GM19240 (cell line): ENCODE data around the gene EHHADH.

Experiments used
- DNase-seq: peaks from one replicate; pipeline ENCODE4 v3.0.0; 2011; ENCODE audit warnings: low spot score; ENCODE audit not compliant: insufficient read length

The EHHADH gene

DNA sequence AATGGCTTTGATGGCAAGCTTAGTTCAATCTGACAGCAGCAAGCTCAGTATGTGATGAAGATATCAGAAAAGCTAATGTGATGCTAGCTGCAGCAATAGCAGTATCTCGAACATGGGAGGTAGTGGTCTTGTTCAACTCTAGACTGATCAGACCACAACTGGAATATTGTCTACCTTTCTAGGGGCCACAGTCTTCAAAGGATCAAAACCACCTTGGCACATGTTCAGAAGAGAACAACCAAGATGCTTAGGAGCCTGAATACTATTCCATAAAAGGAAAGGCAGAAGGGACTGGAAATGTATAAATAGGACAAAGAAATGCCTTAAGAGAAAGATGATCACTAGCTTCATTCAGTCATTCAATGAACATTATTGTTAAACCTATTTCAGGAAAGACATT, 103.3 kb downstream of the EHHADH start:
- DNase-seq, result no peak

DNA sequence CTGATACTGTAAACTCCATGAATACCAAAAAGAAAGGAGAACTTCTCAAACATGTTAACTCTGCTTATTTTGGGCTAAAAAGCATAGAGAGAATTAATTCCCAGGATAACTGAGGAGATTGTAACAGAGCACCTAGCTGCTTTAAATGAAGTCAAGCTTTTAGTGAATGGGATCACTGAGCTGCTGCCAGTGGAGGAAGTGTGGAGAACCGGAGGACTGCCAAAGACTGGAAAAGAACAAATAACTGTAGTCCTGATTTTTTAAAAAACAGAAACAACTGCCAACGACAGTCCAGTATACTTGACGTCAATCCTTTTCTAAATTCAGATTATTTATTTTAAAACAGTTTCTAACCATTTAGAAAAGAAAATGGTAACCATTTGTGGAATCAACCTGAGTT, 104.3 kb downstream of the EHHADH start:
- DNase-seq, result no peak

DNA sequence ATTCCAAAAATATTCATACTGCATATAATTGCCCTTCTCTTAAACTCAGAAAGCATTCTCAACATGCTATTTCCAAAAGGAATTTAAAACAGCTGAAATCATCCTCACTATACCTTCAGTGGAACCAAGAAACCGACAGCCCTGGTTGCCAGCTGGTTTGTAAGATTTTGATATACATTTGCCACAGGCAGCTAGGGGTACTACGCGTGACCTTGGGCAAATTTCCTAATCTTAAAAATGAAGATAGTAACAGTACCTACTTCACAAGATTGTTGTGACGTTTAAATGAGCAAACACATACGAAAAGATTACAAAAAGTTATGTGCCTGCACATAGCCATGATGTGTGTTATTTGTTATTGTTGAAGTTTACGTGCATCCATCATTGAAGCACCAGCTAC, 108.3 kb downstream of the EHHADH start:
- DNase-seq, result no peak

DNA sequence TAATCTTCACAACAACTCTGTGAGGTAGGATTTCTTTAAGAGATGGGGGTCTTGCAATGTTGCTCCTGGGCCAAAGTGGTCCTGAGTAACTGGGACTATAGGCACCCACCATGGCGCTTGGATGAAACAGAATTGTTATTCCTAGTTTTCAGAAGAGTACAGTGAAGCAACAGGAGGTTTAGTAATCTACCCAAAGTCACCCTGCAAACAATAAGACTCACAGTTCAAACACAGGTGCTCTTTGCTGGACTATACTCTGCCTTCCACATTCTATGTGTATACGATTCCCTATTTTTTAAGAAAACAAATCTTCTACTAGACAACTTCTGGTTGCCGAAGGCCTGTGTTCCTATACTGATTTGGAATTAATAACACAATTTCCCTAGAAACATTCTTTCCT, 109.1 kb downstream of the EHHADH start:
- no peak for DNase-seq
